K562 (cell line): ENCODE data around the gene LDAH. TPM values are rescaled to one million over a fixed set of nuclear protein-coding genes. Genes with fewer than 3 reads are reported as not detected.

Experiments
- ATAC-seq: fragments of 200-7000 bp; cut with Tn5 transposase; 3 replicates; pipeline ENCODE4 v1.9.1; 2020; ENCODE audit warnings: moderate library complexity
- BruUV-seq: library from RNA; stranded (reverse); fragments of 400-500 nt; replicated peaks from 2 replicates; lab custom pipeline; 2021; lab: Mats Ljungman, UMichigan
- CTCF ChIA-PET: fragments of 300-600 bp; formaldehyde crosslinking; extraction: SDS; loops from one replicate; lab custom pipeline; 2021; ENCODE audit warnings: low intra/inter-chr PET ratio; lab: Yijun Ruan, JAX
- POLR2A ChIA-PET: fragments of 300-600, 350-650 bp; sonication (Branson Sonifier 250); formaldehyde crosslinking; extraction: SDS; loops from one replicate; lab custom pipeline; 2021; ENCODE audit warnings: antibody characterized with exemption, inconsistent platforms; lab: Yijun Ruan, JAX
- DNase-seq, 4 experiments: peaks; one replicate each; pipeline versions ENCODE4 v3.0.0 to v3.0.0-alpha.2; 2011 to 2018; ENCODE audit warnings: low spot score in 3 of 4, mixed read lengths in 3 of 4; ENCODE audit errors: extremely low read depth in 1 of 4
- FAIRE-seq: peaks from 2 replicates; lab custom pipeline; 2011; peaks lifted over from hg19 to GRCh38; lab: Jason Lieb, UNC
- H2AFZ ChIP-seq: 2 replicates; pipeline ENCODE4 v1.6.0; 2011; ENCODE audit warnings: low read depth, low read length, control low read depth, inconsistent platforms
- H3K27ac ChIP-seq: fragments of 200-600 bp; 3 replicates; pipeline ENCODE4 v1.8.0; 2011; ENCODE audit warnings: low read depth, mild to moderate bottlenecking, control low read depth, inconsistent platforms, low read length, moderate library complexity, mixed read lengths; ENCODE audit errors: extremely low read depth
- H3K27me3 ChIP-seq, 2 experiments: fragments of 300-600 bp in 1 of 2; 2 replicates in 1 of 2; 3 replicates in 1 of 2; pipeline versions ENCODE4 v1.6.0 to v1.8.0; 2011; ENCODE audit warnings: inconsistent platforms in 2 of 2, low read length in 2 of 2, mild to moderate bottlenecking in 1 of 2, mixed read lengths in 1 of 2, moderate library complexity in 1 of 2; ENCODE audit not compliant: control insufficient read depth in 2 of 2, insufficient read depth in 2 of 2
- H3K36me3 ChIP-seq: fragments of 300-600 bp; 3 replicates; pipeline ENCODE4 v1.8.0; 2011; ENCODE audit warnings: mild to moderate bottlenecking, low read length, inconsistent platforms; ENCODE audit not compliant: control insufficient read depth, insufficient read depth
- H3K4me1 ChIP-seq, 2 experiments: fragments of 200-600 bp in 1 of 2; replicated peaks in 1 of 2; 2 replicates in 1 of 2; 3 replicates in 1 of 2; pipeline versions ENCODE4 v1.5.1 to v1.8.0; 2011; ENCODE audit warnings: inconsistent platforms in 2 of 2, low read length in 2 of 2, mild to moderate bottlenecking in 1 of 2, mixed read lengths in 1 of 2, moderate library complexity in 1 of 2; ENCODE audit not compliant: control insufficient read depth in 2 of 2, insufficient read depth in 2 of 2
- H3K4me2 ChIP-seq: 2 replicates; pipeline ENCODE4 v1.6.1; 2011; ENCODE audit warnings: low read length, control low read depth, inconsistent platforms, mixed read lengths; ENCODE audit not compliant: insufficient read depth
- H3K4me3 ChIP-seq: fragments of 200-600 bp; sonication (generic), shearing (Covaris generic); 2 replicates; pipeline ENCODE4 v1.5.1; 2016; ENCODE audit warnings: control low read depth, inconsistent platforms
- H3K79me2 ChIP-seq: fragments of 200-600 bp; 3 replicates; pipeline ENCODE4 v1.8.0; 2011; ENCODE audit warnings: low read length, inconsistent platforms; ENCODE audit not compliant: control insufficient read depth, insufficient read depth
- H3K9ac ChIP-seq, 2 experiments: 2 replicates each; pipeline versions ENCODE4 v1.6.0 to v1.6.1; 2011; ENCODE audit warnings: low read depth in 2 of 2, low read length in 2 of 2, control low read depth in 1 of 2, inconsistent platforms in 1 of 2, mild to moderate bottlenecking in 1 of 2, mixed read lengths in 1 of 2; ENCODE audit not compliant: insufficient read depth in 1 of 2
- H3K9me1 ChIP-seq: one replicate; pipeline ENCODE4 v1.6.0; 2011; ENCODE audit warnings: inconsistent platforms, mild to moderate bottlenecking, low read length, moderate library complexity; ENCODE audit not compliant: control insufficient read depth, insufficient read depth
- H3K9me3 ChIP-seq: replicated peaks from 2 replicates; pipeline ENCODE4 v1.5.1; 2011; ENCODE audit warnings: low read depth, low read length, inconsistent platforms; ENCODE audit not compliant: control insufficient read depth, insufficient read depth
- H4K20me1 ChIP-seq: replicated peaks from 2 replicates; pipeline ENCODE4 v1.6.1; 2011; ENCODE audit warnings: low read length, inconsistent platforms, mixed read lengths; ENCODE audit not compliant: control insufficient read depth, insufficient read depth
- BACH1 ChIP-seq: fragments of 200-800 bp; sonication (Bioruptor generic); IDR thresholded peaks from 2 replicates; pipeline ENCODE4 v1.6.1; 2016; ENCODE audit warnings: missing genetic modification characterization, missing compliant biosample characterization
- C11orf30 ChIP-seq: fragments of 450-650 bp; IDR thresholded peaks from 2 replicates; pipeline ENCODE4 v1.6.1; 2016; ENCODE audit warnings: low read depth, mild to moderate bottlenecking
- DMBX1 ChIP-seq: fragments of 250-450 bp; sonication (Bioruptor Pico); IDR thresholded peaks from 2 replicates; pipeline ENCODE4 v1.8.0; 2022; ENCODE audit warnings: inconsistent platforms, mild to moderate bottlenecking, moderate library complexity, borderline replicate concordance
- ELF1 ChIP-seq: fragments of 200-800 bp; sonication (Bioruptor generic); IDR thresholded peaks from 2 replicates; pipeline ENCODE4 v1.6.1; 2016; ENCODE audit warnings: missing genetic modification characterization, missing compliant biosample characterization
- EP300 ChIP-seq: IDR thresholded peaks from 2 replicates; pipeline ENCODE4 v1.6.1; 2012; ENCODE audit warnings: low read length, improper control_type of control experiment
- ETV6 ChIP-seq, 3 experiments: fragments of 150-350 bp in 1 of 3; sonication (generic) in 1 of 3; formaldehyde crosslinking in 1 of 3; IDR thresholded peaks; 2 replicates each; pipeline versions ENCODE4 v1.6.1 to v1.8.0; 2014 to 2022; ENCODE audit warnings: borderline replicate concordance in 2 of 3, low read depth in 2 of 3, antibody characterized with exemption in 1 of 3, low read length in 1 of 3, mild to moderate bottlenecking in 1 of 3, missing genetic modification reagents in 1 of 3
- MAFF ChIP-seq: IDR thresholded peaks from 2 replicates; pipeline ENCODE4 v1.6.1; 2012; ENCODE audit warnings: low read length, improper control_type of control experiment
- MLLT1 ChIP-seq, 2 experiments: fragments of 450-650 bp; IDR thresholded peaks; 2 replicates each; pipeline ENCODE4 v1.6.1; 2016
- NKRF ChIP-seq: fragments of 450-650 bp; IDR thresholded peaks from 2 replicates; pipeline ENCODE4 v1.6.1; 2016; ENCODE audit warnings: borderline replicate concordance
- NR0B1 ChIP-seq: fragments of 450-650 bp; IDR thresholded peaks from one replicate; pipeline ENCODE4 v1.6.1; 2018; ENCODE audit warnings: mild to moderate bottlenecking, moderate library complexity; ENCODE audit not compliant: partially characterized antibody
- PHF21A ChIP-seq: fragments of 450-650 bp; IDR thresholded peaks from 2 replicates; pipeline ENCODE4 v1.6.1; 2017; ENCODE audit warnings: low read depth, borderline replicate concordance
- RBM22 ChIP-seq: fragments of 200-400 bp; formaldehyde crosslinking; IDR thresholded peaks from 2 replicates; pipeline ENCODE4 v1.6.1; 2018; ENCODE audit warnings: low read length, low read depth; ENCODE audit not compliant: poor library complexity, severe bottlenecking
- SMARCE1 ChIP-seq: fragments of 450-650 bp; IDR thresholded peaks from 2 replicates; pipeline ENCODE4 v1.7.1; 2016; ENCODE audit warnings: mild to moderate bottlenecking
- ZNF133 ChIP-seq: fragments of 250-450 bp; sonication (Bioruptor Pico); IDR thresholded peaks from 2 replicates; pipeline ENCODE4 v1.4.0; 2020; ENCODE audit warnings: mild to moderate bottlenecking
- ZNF316 ChIP-seq: fragments of 450-650 bp; IDR thresholded peaks from 2 replicates; pipeline ENCODE4 v1.6.1; 2016
- ZNF75A ChIP-seq: fragments of 450-650 bp; formaldehyde crosslinking; IDR thresholded peaks from 2 replicates; pipeline ENCODE4 v1.4.0; 2020; ENCODE audit warnings: mild to moderate bottlenecking
- WGBS: fragments of 100-300 bp; shearing (Covaris generic); methylation state at CpG from one replicate; pipeline ENCODE4 v1.1.6; 2016; ENCODE audit warnings: low coverage, mixed read lengths; ENCODE audit not compliant: insufficient coverage; ENCODE audit errors: missing lambda C conversion rate; 5-methylcytosine and 5-hydroxymethylcytosine counted together
- in situ Hi-C: fragments of 300-500 bp; cut with MboI; formaldehyde crosslinking; loops from 4 replicates; pipeline ENCODE4 v1.15.0; 2018; ENCODE audit warnings: inconsistent platforms, mixed read lengths
- intact Hi-C: fragments of 100-400 bp; cut with micrococcal nuclease; formaldehyde crosslinking; loops from 2 replicates; pipeline ENCODE4 v1.14.2; 2022
- polyA plus RNA-seq, 8 experiments: library from polyadenylated mRNA; depleted of rRNA in 4 of 8; stranded (reverse) in 5 of 8; unstranded in 3 of 8; fragments of >200 nt; fragmentation: Nextera tagmentation in 2 of 8; fragmentation: Illumina TruSeq in 1 of 8; extraction: Ambion mirVana in 2 of 8; extraction: Trizol in 1 of 8; gene quantifications; 2 replicates each; pipeline versions ENCODE4 v1.2.1 to v1.2.3, GENCODE V29; 2011 to 2014; ENCODE audit warnings: inconsistent platforms in 1 of 8, missing spikeins in 1 of 8
- total RNA-seq, 7 experiments: library from RNA; depleted of rRNA in 6 of 7; stranded (reverse); fragments of >200 nt in 6 of 7; fragmentation: Illumina TruSeq in 2 of 7; extraction: Trizol in 2 of 7; gene quantifications; 2 replicates each; pipeline versions ENCODE4 v1.2.1 to v1.2.3, GENCODE V29; 2011 to 2021; ENCODE audit warnings: low replicate concordance in 1 of 7

The LDAH gene
- total and polyA plus RNA-seq, 9 of the 15 experiments (the other 6 are each of a cell fraction or from before 2014, with no cell fraction given): 22.3 to 60.1 (median 40.0) TPM

GRCh38 chr2:20706217-20706616 lies 116.7 kb downstream of the LDAH start:
- Histone ChIP-seq H4K20me1 (no peaks in the 10 kb centered on the region), H3K9me1 (no peaks in the 10 kb centered on the region), H3K4me1 (no peaks in the 10 kb centered on the region), H3K4me2 (no peak overlapping the region), H3K79me2 (no peaks in the 10 kb centered on the region), H3K9ac (no peak overlapping the region), H2AFZ (no peak overlapping the region), H3K9me3 (no peaks in the 10 kb centered on the region), H3K4me3 (no peak overlapping the region), H3K27me3 (no peaks in the 10 kb centered on the region), H3K36me3 (no peaks in the 10 kb centered on the region), H3K27ac (no peak overlapping the region)
- no peak for ATAC-seq
- intact Hi-C loops (no loop called here), in situ Hi-C loops (no loop called here)
- DNase-seq: no peak
- TF ChIP-seq MAFF: peak; percentile 11; the same call in 1 of the 2 replicates
- TF ChIP-seq NR0B1: no peak
- TF ChIP-seq MLLT1 (IDR thresholded peaks at IDR 0.05): no peak
- no peak for TF ChIP-seq SMARCE1
- no peak for TF ChIP-seq ETV6 (IDR thresholded peaks at IDR 0.05; ENCODE audit: borderline replicate concordance in 1 of 2, low read depth in 2 of 2, low read length in 1 of 2)
- no peak for TF ChIP-seq ETV6 (CRISPR knock-in tag; IDR thresholded peaks at IDR 0.05; ENCODE audit: borderline replicate concordance)
- TF ChIP-seq DMBX1: no peak
- peak; percentile 44; the same call in 1 of the 2 replicates for TF ChIP-seq ZNF316
- TF ChIP-seq NKRF: no peak
- TF ChIP-seq BACH1 (tag): no peak
- no peak for TF ChIP-seq ZNF75A (CRISPR knock-in tag)
- no peak for TF ChIP-seq PHF21A
- TF ChIP-seq ELF1 (tag): no peak
- no peak for TF ChIP-seq ZNF133
- no peak for TF ChIP-seq EP300
- TF ChIP-seq C11orf30: peak; percentile 19; the same call in 1 of the 2 replicates
- TF ChIP-seq RBM22: no peak
- POLR2A ChIA-PET: no interaction called here
- CTCF ChIA-PET: no interaction called here
- BruUV-seq: no TSS peak
- FAIRE-seq: no peak
- 88% methylated on average over 2 of the region's 2 CpGs for WGBS
